Measurements from ENCODE around the gene PAQR9. TPM values are rescaled to one million over a fixed set of nuclear protein-coding genes. Genes with fewer than 3 reads are reported as not detected.

PAQR9 gene
- polyA plus RNA-seq, 2 of the 4 experiments (the other 2 are of a cell fraction) = 3.0 to 3.1 TPM

DNA sequence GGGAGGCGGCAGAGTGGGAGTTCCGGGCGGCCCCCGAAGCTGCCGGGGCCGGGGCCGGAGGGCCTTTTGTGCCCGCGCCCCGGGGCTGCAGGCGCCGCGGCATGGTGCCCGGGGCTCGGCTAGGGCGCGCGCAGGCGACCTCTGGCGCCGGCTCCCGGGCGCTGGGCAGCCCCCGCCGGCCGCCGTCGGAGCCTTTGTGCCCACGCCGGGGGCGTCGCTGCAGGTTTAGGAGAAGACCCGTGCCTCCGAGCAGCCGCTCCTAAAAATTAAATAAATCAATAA, 299 bp downstream of the PAQR9 start:
- FAIRE-seq (no peak), ATAC-seq (peak; percentile 67 to 74), DNase-seq (ENCODE audit: low read depth in 1 of 2, low spot score in 1 of 2) (peak in 1 of 2 experiments; percentile 22)
- POLR2A ChIA-PET = interaction anchor here (1.0 kb wide), 1 partner anchor 134 kb away, joined by 3 read pairs; no protein-coding TSS in a partner anchor
- Histone ChIP-seq H3K9me3 (no peaks in the 10 kb centered on the region), H3K4me1 (peaks cover 46% of the 10 kb centered on the region), H3K4me2 (peak overlapping the region; percentile 83), H3K4me3 (peak overlapping the region; percentile 59), H3K27ac (peak overlapping the region; percentile 71 to 94)
- 0% methylated on average over 3 of the region's 35 CpGs for WGBS (ENCODE audit: missing lambda C conversion rate)
- CTCF ChIA-PET = interaction anchor here (0.9 to 2.5 kb wide), 2 partner anchors 22 to 134 kb away, joined by 3 to 9 read pairs; no protein-coding TSS in a partner anchor
- TF ChIP-seq RAD21 (conservative IDR thresholded peaks at IDR 0.05 in 1 of 2, IDR thresholded peaks at IDR 0.05 in 1 of 2) = peak in 1 of 2 experiments; percentile 14; a peak in 2 of 5 replicates
- TF ChIP-seq, protein P1, sequence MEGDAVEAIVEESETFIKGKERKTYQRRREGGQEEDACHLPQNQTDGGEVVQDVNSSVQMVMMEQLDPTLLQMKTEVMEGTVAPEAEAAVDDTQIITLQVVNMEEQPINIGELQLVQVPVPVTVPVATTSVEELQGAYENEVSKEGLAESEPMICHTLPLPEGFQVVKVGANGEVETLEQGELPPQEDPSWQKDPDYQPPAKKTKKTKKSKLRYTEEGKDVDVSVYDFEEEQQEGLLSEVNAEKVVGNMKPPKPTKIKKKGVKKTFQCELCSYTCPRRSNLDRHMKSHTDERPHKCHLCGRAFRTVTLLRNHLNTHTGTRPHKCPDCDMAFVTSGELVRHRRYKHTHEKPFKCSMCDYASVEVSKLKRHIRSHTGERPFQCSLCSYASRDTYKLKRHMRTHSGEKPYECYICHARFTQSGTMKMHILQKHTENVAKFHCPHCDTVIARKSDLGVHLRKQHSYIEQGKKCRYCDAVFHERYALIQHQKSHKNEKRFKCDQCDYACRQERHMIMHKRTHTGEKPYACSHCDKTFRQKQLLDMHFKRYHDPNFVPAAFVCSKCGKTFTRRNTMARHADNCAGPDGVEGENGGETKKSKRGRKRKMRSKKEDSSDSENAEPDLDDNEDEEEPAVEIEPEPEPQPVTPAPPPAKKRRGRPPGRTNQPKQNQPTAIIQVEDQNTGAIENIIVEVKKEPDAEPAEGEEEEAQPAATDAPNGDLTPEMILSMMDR (IDR thresholded peaks at IDR 0.05) = peak; percentile 35; the same call in 2 of the 3 replicates
- TF ChIP-seq PBX3 (IDR thresholded peaks at IDR 0.05) = no peak
- TF ChIP-seq SMC3 (IDR thresholded peaks at IDR 0.05) = 0 out of 3 replicates have a peak, but pooled peaks have one; percentile 27
- no peak for TF ChIP-seq CHD4 (IDR thresholded peaks at IDR 0.05; ENCODE audit: borderline replicate concordance)
- TF ChIP-seq JUN (IDR thresholded peaks at IDR 0.05) = peak in 1 of 2 experiments; percentile 49; a peak in 1 of 5 replicates

- Histone ChIP-seq H3K27ac (peak overlapping the region; percentile 71 to 94), H3K4me1 (peaks cover 48% of the 10 kb centered on the region), H3K4me2 (peak overlapping the region; percentile 83), H3K9me3 (no peaks in the 10 kb centered on the region), H3K4me3 (peak overlapping the region; percentile 59)
- ChIA-PET POLR2A (interaction anchor here (1.0 kb wide), 1 partner anchor 134 kb away, joined by 3 read pairs; no protein-coding TSS in a partner anchor), CTCF (interaction anchor here (0.7 to 2.5 kb wide), 9 partner anchors 11 to 134 kb away, joined by 3 to 9 read pairs (median 3); no protein-coding TSS in a partner anchor)
- DNase-seq (ENCODE audit: low read depth in 1 of 2, low spot score in 1 of 2) (peak in 1 of 2 experiments; percentile 16), ATAC-seq (peak; percentile 30 to 40; a peak in 5 of 6 replicates), FAIRE-seq (no peak)
- no peak for TF ChIP-seq BCL3 (IDR thresholded peaks at IDR 0.05)
- TF ChIP-seq SREBF2 (IDR thresholded peaks at IDR 0.05) = no peak
- 0 out of 2 replicates have a peak, but pooled peaks have one; percentile 6 for TF ChIP-seq POLR2A (IDR thresholded peaks at IDR 0.05; ENCODE audit: low read length)
- 81% methylated on average over 56 of the region's 63 CpGs for WGBS (ENCODE audit: missing lambda C conversion rate)
Observed at GRCh38 chr3:142962520-142963233, 797 bp downstream of the PAQR9 start.

GRCh38 chr3:142962175-142962519, 1.3 kb downstream of the PAQR9 start:
- TF ChIP-seq RARB (CRISPR knock-in tag; IDR thresholded peaks at IDR 0.05) = no peak
- TF ChIP-seq TFCP2L1 (CRISPR knock-in tag; IDR thresholded peaks at IDR 0.05) = no peak
- TF ChIP-seq, protein P2, sequence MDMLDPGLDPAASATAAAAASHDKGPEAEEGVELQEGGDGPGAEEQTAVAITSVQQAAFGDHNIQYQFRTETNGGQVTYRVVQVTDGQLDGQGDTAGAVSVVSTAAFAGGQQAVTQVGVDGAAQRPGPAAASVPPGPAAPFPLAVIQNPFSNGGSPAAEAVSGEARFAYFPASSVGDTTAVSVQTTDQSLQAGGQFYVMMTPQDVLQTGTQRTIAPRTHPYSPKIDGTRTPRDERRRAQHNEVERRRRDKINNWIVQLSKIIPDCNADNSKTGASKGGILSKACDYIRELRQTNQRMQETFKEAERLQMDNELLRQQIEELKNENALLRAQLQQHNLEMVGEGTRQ (IDR thresholded peaks at IDR 0.05) = no peak
- no peak for TF ChIP-seq HOXB13 (CRISPR knock-in tag; IDR thresholded peaks at IDR 0.05; ENCODE audit: low read depth)
- TF ChIP-seq HDAC2 (IDR thresholded peaks at IDR 0.05) = no peak
- TF ChIP-seq NPAS2 (CRISPR knock-in tag; IDR thresholded peaks at IDR 0.05; ENCODE audit: borderline replicate concordance) = no peak
- TF ChIP-seq BHLHE40 (IDR thresholded peaks at IDR 0.05; ENCODE audit: low read depth, low read length) = no peak
- no peak for TF ChIP-seq ESRRA (IDR thresholded peaks at IDR 0.05; ENCODE audit: borderline replicate concordance, low read length)
- TF ChIP-seq NR3C1 (IDR thresholded peaks at IDR 0.05) = no peak
- TF ChIP-seq RNF2 (IDR thresholded peaks at IDR 0.05; ENCODE audit: borderline replicate concordance, low read depth) = no peak
- POLR2A ChIA-PET = interaction anchor here (1.0 kb wide), 1 partner anchor 133 kb away, joined by 3 read pairs; no protein-coding TSS in a partner anchor
- CTCF ChIA-PET = interaction anchor here (0.7 to 2.5 kb wide), 9 partner anchors 11 to 133 kb away, joined by 3 to 9 read pairs (median 3); no protein-coding TSS in a partner anchor

More at GRCh38 chr3:142962175-142962519, 1.3 kb downstream of the PAQR9 start:
- Histone ChIP-seq H3K4me1 (peaks cover 48% of the 10 kb centered on the region), H3K4me2 (peak overlapping the region; percentile 83), H3K27ac (peak overlapping the region in 1 of 2 experiments; percentile 49; a peak in 3 of 6 replicates), H3K4me3 (no peak overlapping the region), H3K9me3 (no peaks in the 10 kb centered on the region)
- ATAC-seq = no peak
- no peak for FAIRE-seq
- no peak for DNase-seq (ENCODE audit: low read depth in 1 of 2, low spot score in 1 of 2)
- WGBS (ENCODE audit: missing lambda C conversion rate) = 95% methylated on average over 19 of the region's 19 CpGs
